ENCODE measurements around the gene KYAT1.
"Not testable (repeated sequence)": the region's sequence is repeated elsewhere in the genome, so short reads cannot be mapped to it uniquely, and the experiment has no call there.

KYAT1 gene

GRCh38 chr9:128886211-128886891 is 4.6 kb upstream of the KYAT1 start:
- no peak for DNase-seq

GRCh38 chr9:128885798-128886197 is 4.0 kb upstream of the KYAT1 start:
- DNase-seq: no peak

- no peak for DNase-seq
Measured at GRCh38 chr9:128885376-128885775, 3.6 kb upstream of the KYAT1 start.

GRCh38 chr9:128884164-128884563 is 2.4 kb upstream of the KYAT1 start:
- DNase-seq: no peak

- peak in 3 of 56 donors; percentile 47 to 66 (median 64) for DNase-seq
Measured at GRCh38 chr9:128882677-128883603, 1.2 kb upstream of the KYAT1 start.

GRCh38 chr9:128877852-128878251 is 3.9 kb downstream of the KYAT1 start:
- no peak for DNase-seq

- DNase-seq: not testable (repeated sequence)
Measured at GRCh38 chr9:128870941-128871265, 10.8 kb downstream of the KYAT1 start.

GRCh38 chr9:128870128-128870940 is 11.4 kb downstream of the KYAT1 start:
- peak in 1 of 56 donors; percentile 12 for DNase-seq

- peak in 40 of 56 donors; percentile 16 to 73 (median 35) for DNase-seq
Measured at GRCh38 chr9:128863647-128864046, 18.1 kb downstream of the KYAT1 start.

GRCh38 chr9:128862401-128862851 is 19.3 kb downstream of the KYAT1 start:
- DNase-seq: peak in 1 of 56 donors; percentile 38

GRCh38 chr9:128861501-128861900 is 20.2 kb downstream of the KYAT1 start:
- no peak for DNase-seq

- DNase-seq: no peak
Measured at GRCh38 chr9:128860937-128861336, 20.8 kb downstream of the KYAT1 start.

- DNase-seq: not testable (repeated sequence)
Measured at GRCh38 chr9:128858476-128858875, 23.3 kb downstream of the KYAT1 start.

GRCh38 chr9:128854454-128854853 is 27.3 kb downstream of the KYAT1 start:
- DNase-seq: not testable (repeated sequence)

GRCh38 chr9:128852646-128853045 is 29.1 kb downstream of the KYAT1 start:
- DNase-seq: not testable (repeated sequence)

GRCh38 chr9:128851779-128852600 is 29.8 kb downstream of the KYAT1 start:
- peak in 20 of 56 donors; percentile 2 to 64 (median 25) for DNase-seq

GRCh38 chr9:128851024-128851423 is 30.7 kb downstream of the KYAT1 start:
- not testable (repeated sequence) for DNase-seq

GRCh38 chr9:128847803-128848202 is 33.9 kb downstream of the KYAT1 start:
- DNase-seq: no peak

GRCh38 chr9:128846680-128847030 is 35.1 kb downstream of the KYAT1 start:
- no peak for DNase-seq

GRCh38 chr9:128845186-128845931 is 36.4 kb downstream of the KYAT1 start:
- DNase-seq: no peak
